ENCODE data around the gene RBM47. TPM values are rescaled to one million over a fixed set of nuclear protein-coding genes. Genes with fewer than 3 reads are reported as not detected.
"Not testable (repeated sequence)": the region's sequence is repeated elsewhere in the genome, so short reads cannot be mapped to it uniquely, and the experiment has no call there.

Gene RBM47
- total and polyA plus RNA-seq, 5 experiments from 2014 or later = 0.05 to 0.88 (median 0.43) TPM; not detected in 1

DNA sequence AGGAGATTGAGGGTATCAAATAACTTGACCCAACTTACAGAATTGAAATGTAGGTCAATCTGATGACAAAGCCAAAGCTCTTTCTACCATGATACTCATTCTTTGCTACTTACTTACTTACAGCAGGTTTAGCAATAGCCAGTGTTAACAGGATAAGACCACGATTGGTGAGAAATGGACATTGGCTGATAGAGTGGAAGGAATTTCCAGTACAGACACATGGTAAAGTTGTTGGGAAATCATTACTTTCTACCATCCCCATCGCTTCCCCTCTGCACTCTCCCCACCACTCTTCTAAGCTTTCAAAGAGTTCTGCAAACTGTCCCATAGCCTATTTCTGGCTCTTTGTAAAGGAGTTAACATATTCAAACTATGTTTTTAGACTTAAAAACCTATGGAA, 174.8 kb downstream of the RBM47 start:
- Mint-ChIP-seq H3K27me3 (no peaks in the 10 kb centered on the region), H3K4me3 (no peak overlapping the region), H3K27ac (no peak overlapping the region), H3K36me3 (no peaks in the 10 kb centered on the region), H3K9me3 (no peaks in the 10 kb centered on the region), H3K4me1 (peaks cover 4 to 13% (median 10%) of the 10 kb centered on the region in 4 donors)
- ATAC-seq (no peak), DNase-seq (no peak)
- POLR2A ChIA-PET = no interaction called here

DNA sequence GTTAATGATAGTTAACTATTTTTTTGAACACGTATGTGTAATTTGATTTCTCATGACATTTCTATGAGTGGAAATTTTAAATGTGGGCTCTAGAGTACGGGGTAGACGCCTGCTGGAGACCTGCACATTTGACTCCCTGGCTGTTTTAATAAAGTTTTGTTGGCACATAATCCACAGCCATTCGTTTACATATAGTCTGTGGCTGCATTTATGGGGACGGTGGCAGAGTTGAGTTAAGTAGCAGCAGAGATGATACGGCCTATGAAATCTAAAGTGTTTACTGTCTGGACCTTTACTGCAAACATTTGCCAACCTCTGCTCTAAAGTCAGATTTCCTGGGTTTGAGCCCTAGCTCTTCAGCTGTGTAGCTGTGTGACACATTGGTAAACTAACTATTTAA, 175.8 kb downstream of the RBM47 start:
- Mint-ChIP-seq H3K9me3 (no peaks in the 10 kb centered on the region), H3K4me1 (peaks cover 4 to 13% (median 10%) of the 10 kb centered on the region in 4 donors), H3K27ac (no peak overlapping the region), H3K4me3 (no peak overlapping the region), H3K36me3 (no peaks in the 10 kb centered on the region), H3K27me3 (no peaks in the 10 kb centered on the region)
- ATAC-seq (no peak), DNase-seq (no peak)
- POLR2A ChIA-PET = no interaction called here

DNA sequence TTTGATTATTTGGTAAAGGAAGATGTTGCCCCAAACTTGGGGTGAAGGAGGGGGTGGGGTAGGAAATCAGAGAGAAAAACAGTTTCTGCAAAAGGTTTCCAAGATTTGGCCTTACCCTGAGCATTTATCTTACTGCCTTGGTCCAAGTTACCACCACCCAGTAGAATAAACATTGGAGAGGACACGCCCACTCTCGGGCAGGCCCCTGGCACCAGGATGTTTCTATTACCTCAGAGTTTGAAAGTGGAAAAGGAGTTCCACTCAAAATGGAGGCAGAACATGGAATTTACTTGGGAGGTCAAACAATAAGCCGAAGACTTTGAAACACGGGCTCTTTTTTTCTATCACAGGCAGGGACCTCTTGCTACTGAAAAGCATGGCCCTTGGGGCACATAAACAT, 180.8 kb downstream of the RBM47 start:
- H3K27ac Mint-ChIP-seq = peak overlapping the region in 1 of 10 donors; percentile 69
- POLR2A ChIA-PET = no interaction called here
- peaks cover 0 to 1% (median 0%) of the 10 kb centered on the region in 9 donors for H3K9me3 Mint-ChIP-seq
- no peaks in the 10 kb centered on the region for H3K27me3 Mint-ChIP-seq
- no peak overlapping the region for H3K4me3 Mint-ChIP-seq
- H3K4me1 Mint-ChIP-seq = peaks cover 8 to 13% (median 10%) of the 10 kb centered on the region in 4 donors
- no peak for DNase-seq
- no peak for ATAC-seq
- H3K36me3 Mint-ChIP-seq = no peaks in the 10 kb centered on the region

DNA sequence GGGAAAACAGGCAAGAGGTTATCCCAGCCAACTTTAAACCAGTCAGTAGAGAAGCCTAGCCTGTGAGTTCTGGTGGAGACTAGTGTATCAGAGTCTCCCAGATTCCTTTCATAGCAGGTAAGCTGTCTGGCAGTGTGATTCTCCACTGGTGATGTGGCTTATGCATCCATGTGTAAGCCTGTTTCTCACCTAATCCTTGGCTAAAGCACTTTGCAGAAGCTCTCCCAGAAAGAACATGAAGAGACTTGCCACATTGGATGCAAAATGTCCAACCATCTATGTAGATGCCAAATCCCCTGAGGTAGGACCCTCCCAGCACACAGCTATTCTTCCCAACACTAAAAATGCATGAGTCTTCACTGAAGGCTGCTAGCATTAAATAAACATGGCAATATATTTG, 182.8 kb downstream of the RBM47 start:
- Mint-ChIP-seq H3K36me3 (no peaks in the 10 kb centered on the region), H3K4me1 (peaks cover 1 to 5% (median 5%) of the 10 kb centered on the region in 4 donors), H3K27me3 (no peaks in the 10 kb centered on the region), H3K27ac (no peak overlapping the region), H3K4me3 (no peak overlapping the region), H3K9me3 (peaks cover 0 to 2% (median 0%) of the 10 kb centered on the region in 9 donors)
- POLR2A ChIA-PET = no interaction called here
- no peak for DNase-seq
- no peak for ATAC-seq

DNA sequence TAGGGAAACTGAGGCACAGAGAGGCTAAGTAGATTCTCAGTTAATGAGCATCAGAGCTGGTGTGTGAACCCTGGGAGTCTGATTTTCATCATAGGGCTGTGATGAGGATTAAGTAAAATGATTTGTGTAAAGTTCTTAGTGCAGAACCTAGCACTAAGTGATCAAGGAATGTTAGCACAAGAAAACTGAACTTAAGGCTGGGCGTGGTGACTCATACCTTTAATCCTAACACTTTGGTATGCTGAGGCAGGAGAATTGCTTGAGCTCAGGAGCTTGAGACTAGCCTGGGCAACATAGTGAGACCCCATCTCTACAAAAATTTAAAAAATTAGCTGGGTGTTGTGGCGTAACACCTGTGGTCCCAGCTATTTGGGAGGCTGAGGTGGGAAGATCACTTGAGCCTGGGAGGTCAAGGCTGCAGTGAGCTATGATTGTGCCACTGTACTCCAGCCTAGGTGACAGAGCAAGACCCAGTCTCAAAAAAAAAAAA, 183.4 kb downstream of the RBM47 start:
- not testable (repeated sequence) for H3K9me3 Mint-ChIP-seq, DNase-seq, H3K27ac Mint-ChIP-seq, H3K27me3 Mint-ChIP-seq, H3K4me1 Mint-ChIP-seq, H3K4me3 Mint-ChIP-seq, ATAC-seq, H3K36me3 Mint-ChIP-seq
- POLR2A ChIA-PET = interaction anchor here (0.7 kb wide), 1 partner anchor 16 kb away, joined by 3 read pairs; no protein-coding TSS in a partner anchor

DNA sequence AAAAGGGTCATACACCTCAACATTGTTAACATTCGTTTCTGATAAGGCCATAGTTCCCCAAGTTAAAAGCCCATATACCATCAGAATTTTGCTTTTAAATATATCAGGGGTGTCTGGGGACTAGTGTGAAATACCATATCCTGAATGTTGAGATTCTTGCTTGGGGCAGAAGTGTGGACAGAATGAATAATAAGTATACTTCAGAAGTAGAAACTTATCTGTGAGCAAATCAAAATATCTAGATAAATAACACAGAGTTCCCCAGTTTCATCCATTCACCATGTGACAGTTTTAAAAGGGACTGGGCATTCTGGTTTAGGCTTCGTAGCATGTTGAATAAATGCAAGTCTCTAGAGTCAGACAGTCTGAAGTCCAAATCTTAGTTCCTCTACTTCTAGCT, 184.0 kb downstream of the RBM47 start:
- ATAC-seq = no peak
- Mint-ChIP-seq H3K4me1 (peaks cover 0 to 3% (median 0%) of the 10 kb centered on the region in 4 donors), H3K36me3 (no peaks in the 10 kb centered on the region), H3K9me3 (peaks cover 0 to 2% (median 0%) of the 10 kb centered on the region in 9 donors), H3K27ac (no peak overlapping the region), H3K4me3 (no peak overlapping the region), H3K27me3 (no peaks in the 10 kb centered on the region)
- no peak for DNase-seq
- POLR2A ChIA-PET = no interaction called here

DNA sequence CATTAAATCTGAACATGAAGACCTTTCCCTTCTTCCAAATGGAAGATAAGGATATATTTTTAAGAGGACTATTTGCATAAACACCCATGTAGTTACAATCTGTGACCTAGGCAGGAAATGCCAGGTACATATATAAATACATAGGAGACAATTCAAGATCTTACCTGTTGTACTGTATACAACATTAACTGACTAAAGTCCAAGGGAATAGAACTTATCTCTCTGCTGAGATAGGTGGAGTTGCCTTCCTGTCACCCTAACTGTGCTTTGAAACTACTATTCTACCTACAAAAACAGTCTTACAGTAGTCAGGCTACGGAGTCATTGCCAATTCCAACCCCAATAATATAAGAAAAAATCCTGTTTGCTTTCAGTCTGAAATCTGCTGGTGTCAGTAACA, 188.2 kb downstream of the RBM47 start:
- H3K27ac Mint-ChIP-seq = no peak overlapping the region
- peaks cover 4 to 11% (median 7%) of the 10 kb centered on the region in 4 donors for H3K4me1 Mint-ChIP-seq
- ATAC-seq = no peak
- DNase-seq = no peak
- no peak overlapping the region for H3K4me3 Mint-ChIP-seq
- peaks cover 0 to 2% (median 0%) of the 10 kb centered on the region in 9 donors for H3K9me3 Mint-ChIP-seq
- POLR2A ChIA-PET = no interaction called here
- no peaks in the 10 kb centered on the region for H3K36me3 Mint-ChIP-seq
- no peaks in the 10 kb centered on the region for H3K27me3 Mint-ChIP-seq

DNA sequence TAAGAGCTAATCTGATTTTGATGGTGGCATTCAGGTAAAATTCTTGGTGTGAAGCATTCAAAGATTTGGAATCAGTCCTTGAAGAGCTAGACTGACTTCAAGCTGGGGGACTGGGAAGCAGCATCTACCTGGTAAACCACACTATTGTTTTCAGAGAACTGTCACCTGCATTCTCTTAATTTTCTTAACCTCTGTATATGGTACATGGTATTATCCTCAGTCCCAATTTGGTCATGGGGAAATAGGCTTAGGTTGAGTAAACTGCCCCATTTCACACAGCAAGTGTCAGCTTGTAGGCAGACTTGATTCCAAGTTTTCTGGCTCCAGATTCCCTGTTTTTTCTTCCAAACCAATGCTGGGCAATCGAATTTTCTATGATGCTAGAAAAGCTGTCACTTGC, 190.1 kb downstream of the RBM47 start:
- Mint-ChIP-seq H3K9me3 (peaks cover 0 to 2% (median 0%) of the 10 kb centered on the region in 9 donors), H3K4me3 (peak overlapping the region in 1 of 10 donors; percentile 16), H3K27ac (peak overlapping the region in 4 of 10 donors; percentile 6 to 78 (median 30)), H3K36me3 (no peaks in the 10 kb centered on the region), H3K4me1 (peaks cover 4 to 13% (median 12%) of the 10 kb centered on the region in 4 donors), H3K27me3 (no peaks in the 10 kb centered on the region)
- DNase-seq (no peak), ATAC-seq (no peak)
- POLR2A ChIA-PET = no interaction called here

DNA sequence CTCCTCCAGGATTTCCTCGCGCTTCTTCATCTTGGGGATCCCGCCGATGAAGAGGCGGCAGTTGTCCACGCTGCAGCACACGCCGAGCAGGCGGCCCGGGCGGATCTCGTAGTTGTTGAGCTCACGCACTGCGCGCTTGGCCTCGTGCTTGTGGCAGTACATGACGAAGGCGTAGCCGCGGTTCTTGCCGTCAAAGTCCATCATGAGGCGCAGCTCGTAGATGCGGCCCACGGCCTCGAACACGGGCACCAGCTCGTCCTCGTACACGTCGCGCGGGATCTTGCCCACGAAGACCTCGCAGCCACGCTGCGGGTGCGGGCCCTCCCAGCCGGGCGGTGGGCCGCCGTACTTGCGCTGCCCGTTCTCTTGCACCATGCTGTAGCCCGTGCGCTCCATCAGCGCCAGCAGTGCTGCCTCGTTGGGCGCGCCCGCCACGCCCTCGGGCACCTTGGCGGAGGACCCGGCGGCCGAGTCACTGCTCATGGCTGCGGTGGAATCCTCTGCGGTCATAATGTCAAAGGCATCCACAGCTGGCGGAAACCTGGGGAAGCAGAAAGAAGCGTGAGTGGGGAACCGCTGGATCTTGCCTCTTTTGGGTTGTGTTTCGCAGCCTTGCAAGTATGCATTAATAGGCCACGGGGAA, 191.2 kb downstream of the RBM47 start:
- Mint-ChIP-seq H3K4me3 (peak overlapping the region in 5 of 10 donors; percentile 14 to 34 (median 26)), H3K27me3 (no peaks in the 10 kb centered on the region), H3K27ac (peak overlapping the region in 4 of 10 donors; percentile 6 to 43 (median 28)), H3K36me3 (no peaks in the 10 kb centered on the region), H3K9me3 (no peaks in the 10 kb centered on the region), H3K4me1 (peaks cover 6 to 23% (median 21%) of the 10 kb centered on the region in 4 donors)
- ATAC-seq = no peak
- DNase-seq = no peak
- POLR2A ChIA-PET = no interaction called here

DNA sequence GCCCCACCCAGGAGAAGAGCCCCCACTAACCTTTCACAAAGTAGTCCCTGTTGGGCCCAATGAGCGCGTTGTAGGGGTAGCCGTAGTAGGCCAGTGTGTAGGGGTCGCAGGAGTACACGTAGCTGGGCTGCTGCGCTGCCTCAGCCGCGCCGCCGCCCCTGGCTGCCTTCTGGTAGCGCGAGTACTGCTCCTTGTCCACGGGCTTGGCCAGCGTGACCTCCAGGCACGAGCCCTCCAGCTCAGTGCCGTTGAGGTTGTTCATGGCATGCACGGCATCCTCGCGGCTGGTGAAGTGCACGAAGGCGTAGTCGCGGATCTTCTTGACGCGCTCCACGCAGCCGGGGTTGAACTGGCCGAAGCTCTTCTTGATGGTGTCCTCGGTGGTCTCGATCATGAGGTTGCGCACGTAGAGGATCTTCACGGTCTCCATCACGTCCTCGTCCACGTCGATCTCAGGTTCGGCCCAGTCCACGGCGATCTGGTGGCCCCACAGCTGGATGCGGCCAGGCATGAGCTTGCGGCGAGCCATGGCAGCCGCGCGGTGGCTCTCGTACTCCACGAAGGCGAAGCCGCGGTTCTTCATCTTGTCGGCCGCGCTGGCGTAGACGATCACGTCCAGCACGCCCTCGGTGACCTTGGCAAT, 191.8 kb downstream of the RBM47 start:
- Mint-ChIP-seq H3K9me3 (no peaks in the 10 kb centered on the region), H3K27ac (peak overlapping the region in 1 of 10 donors; percentile 24), H3K4me1 (peaks cover 8 to 28% (median 27%) of the 10 kb centered on the region in 4 donors), H3K36me3 (no peaks in the 10 kb centered on the region), H3K4me3 (no peak overlapping the region), H3K27me3 (no peaks in the 10 kb centered on the region)
- no peak for DNase-seq
- POLR2A ChIA-PET = no interaction called here
- ATAC-seq = no peak

DNA sequence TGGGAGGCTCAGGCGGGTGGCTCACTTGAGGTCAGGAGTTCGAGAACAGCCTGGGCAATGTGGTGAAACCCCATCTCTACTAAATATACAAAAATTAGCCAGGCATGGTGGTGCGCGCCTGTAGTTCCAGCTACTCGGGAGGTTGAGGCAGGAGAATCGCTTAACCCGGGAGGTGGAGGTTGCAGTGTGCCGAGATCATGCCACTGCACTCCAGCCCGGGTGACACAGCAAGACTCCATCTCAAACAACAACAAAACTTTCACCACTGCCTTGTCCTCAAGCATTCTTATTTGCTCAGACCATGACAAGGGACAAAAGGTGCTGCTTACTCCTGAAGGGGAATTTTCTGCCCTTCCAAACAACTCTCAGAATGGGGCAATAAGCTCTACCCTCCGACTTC, 194.4 kb downstream of the RBM47 start:
- POLR2A ChIA-PET, H3K9me3 Mint-ChIP-seq, H3K36me3 Mint-ChIP-seq, ATAC-seq, DNase-seq, H3K27me3 Mint-ChIP-seq, H3K4me3 Mint-ChIP-seq: not testable (repeated sequence)
- H3K4me1 Mint-ChIP-seq = peaks cover 10 to 39% (median 35%) of the 10 kb centered on the region in 4 donors
- H3K27ac Mint-ChIP-seq = peak overlapping the region in 3 of 10 donors; percentile 16 to 81 (median 64)

DNA sequence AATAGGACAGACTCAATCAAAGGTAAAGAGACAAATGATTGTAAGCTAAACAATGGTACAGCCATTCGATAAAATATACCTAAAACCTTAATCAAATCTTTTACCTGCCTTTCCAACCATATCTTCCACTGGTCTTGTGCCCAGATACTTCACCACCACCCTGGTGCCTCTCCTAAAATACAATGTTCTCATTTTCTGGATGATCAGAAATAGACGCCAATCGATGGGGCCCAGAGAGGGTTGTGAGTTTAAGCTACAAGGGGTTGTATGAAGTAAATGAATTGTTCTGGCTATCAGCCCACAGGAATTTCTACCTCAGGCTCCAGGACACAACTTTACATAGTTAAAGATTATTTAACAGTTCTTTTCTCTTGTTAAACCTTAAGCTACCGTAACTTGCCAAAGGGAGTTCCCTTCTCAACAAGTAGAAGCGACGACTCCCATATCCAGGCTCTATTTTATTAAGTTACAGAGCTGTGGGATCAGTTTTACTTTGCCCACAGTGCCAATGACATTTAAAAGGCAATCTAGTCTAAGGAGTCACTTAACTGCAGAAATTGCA, 195.5 kb downstream of the RBM47 start:
- Mint-ChIP-seq H3K36me3 (no peaks in the 10 kb centered on the region), H3K4me1 (peaks cover 8 to 35% (median 30%) of the 10 kb centered on the region in 4 donors), H3K27me3 (no peaks in the 10 kb centered on the region), H3K27ac (peak overlapping the region in 9 of 10 donors; percentile 1 to 94 (median 87)), H3K4me3 (peak overlapping the region in 6 of 10 donors; percentile 8 to 76 (median 36)), H3K9me3 (no peaks in the 10 kb centered on the region)
- DNase-seq (no peak), ATAC-seq (no peak)
- POLR2A ChIA-PET = no interaction called here

DNA sequence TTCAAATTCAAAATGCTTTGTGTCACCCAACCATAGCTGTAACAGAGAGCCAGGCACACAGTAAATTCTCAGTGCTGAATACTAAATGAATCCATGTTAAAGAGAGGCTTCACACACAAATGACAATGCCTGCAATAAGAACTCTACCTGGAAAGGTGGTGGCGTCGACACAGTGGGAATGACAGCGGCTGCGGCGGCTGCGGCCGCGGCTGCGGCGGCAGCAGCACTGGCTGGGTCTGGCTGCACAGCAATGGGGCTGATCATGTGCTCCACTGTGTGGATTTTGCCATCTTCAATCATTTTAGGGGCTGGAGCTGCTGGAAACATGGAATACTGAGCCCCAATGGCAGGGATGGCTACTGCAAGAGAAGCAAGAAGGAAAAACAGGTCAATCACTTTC, 197.2 kb downstream of the RBM47 start:
- ATAC-seq = no peak
- no peak for DNase-seq
- POLR2A ChIA-PET = no interaction called here
- peak overlapping the region in 9 of 10 donors; percentile 60 to 85 (median 72) for H3K27ac Mint-ChIP-seq
- H3K4me3 Mint-ChIP-seq = peak overlapping the region in 2 of 10 donors; percentile 20 to 29
- H3K27me3 Mint-ChIP-seq = no peaks in the 10 kb centered on the region
- H3K36me3 Mint-ChIP-seq = no peaks in the 10 kb centered on the region
- H3K9me3 Mint-ChIP-seq = no peaks in the 10 kb centered on the region
- peaks cover 6 to 30% (median 26%) of the 10 kb centered on the region in 4 donors for H3K4me1 Mint-ChIP-seq

All from naive thymus-derived CD8-positive, alpha-beta T cell (primary cell).